GM23338 (cell line): ENCODE data around the gene TLE1. TPM values are rescaled to one million over a fixed set of nuclear protein-coding genes. Genes with fewer than 3 reads are reported as not detected.

Source experiments
- ATAC-seq: fragments of 200-7000 bp; cut with Tn5 transposase; 3 replicates; pipeline ENCODE4 v1.9.1; 2020
- DNase-seq: peaks from one replicate; pipeline ENCODE4 v3.0.0-alpha.2; 2015; ENCODE audit warnings: low spot score
- H2AFZ ChIP-seq: fragments of 200-600 bp; sonication (generic); 2 replicates; pipeline ENCODE4 v1.8.0; 2016; ENCODE audit warnings: antibody characterized with exemption, mild to moderate bottlenecking, moderate library complexity
- H3F3A ChIP-seq: fragments of 200-600 bp; sonication (generic); replicated peaks from 2 replicates; pipeline ENCODE4 v1.8.0; 2017; ENCODE audit warnings: antibody characterized with exemption, mixed run types, low read depth
- H3K27ac ChIP-seq: fragments of 200-600 bp; sonication (generic); 2 replicates; pipeline ENCODE4 v1.6.1; 2016; ENCODE audit warnings: low read depth
- H3K27me3 ChIP-seq: fragments of 200-600 bp; sonication (generic); 2 replicates; pipeline ENCODE4 v1.8.0; 2016; ENCODE audit warnings: mild to moderate bottlenecking, mixed run types, moderate library complexity; ENCODE audit not compliant: insufficient read depth
- H3K36me3 ChIP-seq: fragments of 200-600 bp; sonication (generic); 2 replicates; pipeline ENCODE4 v1.8.0; 2016; ENCODE audit warnings: mild to moderate bottlenecking; ENCODE audit not compliant: insufficient read depth
- H3K4me1 ChIP-seq: fragments of 200-600 bp; sonication (generic); 2 replicates; pipeline ENCODE4 v1.8.0; 2016; ENCODE audit warnings: mild to moderate bottlenecking, moderate library complexity; ENCODE audit not compliant: insufficient read depth
- H3K4me2 ChIP-seq: fragments of 200-600 bp; sonication (generic); 2 replicates; pipeline ENCODE4 v1.7.1; 2017; ENCODE audit warnings: mixed run types
- H3K4me3 ChIP-seq: fragments of 200-600 bp; sonication (generic); 2 replicates; pipeline ENCODE4 v1.6.1; 2016; ENCODE audit warnings: mixed run types
- H3K79me2 ChIP-seq: fragments of 200-600 bp; sonication (generic); replicated peaks from 2 replicates; pipeline ENCODE4 v1.8.0; 2017; ENCODE audit warnings: mild to moderate bottlenecking; ENCODE audit not compliant: insufficient read depth
- H3K9me2 ChIP-seq: fragments of 200-600 bp; sonication (generic); 2 replicates; pipeline ENCODE4 v1.8.0; 2017; ENCODE audit not compliant: insufficient read depth
- H4K20me1 ChIP-seq: fragments of 200-600 bp; sonication (generic); replicated peaks from 2 replicates; pipeline ENCODE4 v1.8.0; 2017; ENCODE audit warnings: mild to moderate bottlenecking; ENCODE audit not compliant: insufficient read depth
- H3K27ac Mint-ChIP-seq: 2 replicates; pipeline ENCODE4 v1.8.0; 2020; ENCODE audit warnings: inconsistent platforms, mild to moderate bottlenecking, moderate library complexity, mixed read lengths
- H3K27me3 Mint-ChIP-seq: 3 replicates; pipeline ENCODE4 v1.8.0; 2022; ENCODE audit warnings: low read depth, mild to moderate bottlenecking, moderate library complexity, mixed read lengths, inconsistent platforms; ENCODE audit not compliant: insufficient read depth, poor library complexity
- H3K36me3 Mint-ChIP-seq: 3 replicates; pipeline ENCODE4 v1.8.0; 2021; ENCODE audit warnings: low read depth, mild to moderate bottlenecking, inconsistent platforms, moderate library complexity, mixed read lengths
- H3K4me1 Mint-ChIP-seq: 3 replicates; pipeline ENCODE4 v1.8.0; 2020; ENCODE audit warnings: mild to moderate bottlenecking, inconsistent platforms, mixed read lengths
- H3K4me3 Mint-ChIP-seq: 3 replicates; pipeline ENCODE4 v1.8.0; 2021; ENCODE audit warnings: moderate library complexity, mild to moderate bottlenecking, inconsistent platforms, mixed read lengths
- H3K9me3 Mint-ChIP-seq: 3 replicates; pipeline ENCODE4 v1.8.0; 2020; ENCODE audit warnings: moderate library complexity, mild to moderate bottlenecking, inconsistent platforms, mixed read lengths
- CREB1 ChIP-seq: fragments of 250-450 bp; sonication (Bioruptor Pico); IDR thresholded peaks from 2 replicates; pipeline ENCODE4 v1.5.0; 2020; ENCODE audit warnings: low read depth, mild to moderate bottlenecking, moderate library complexity
- CTCF ChIP-seq, 2 experiments: fragments of 200-600 bp in 1 of 2; sonication (generic) in 1 of 2; conservative IDR thresholded peaks; 2 replicates each; pipeline versions ENCODE4 v1.5.1 to v1.6.1; 2016 to 2017; ENCODE audit warnings: antibody characterized with exemption in 2 of 2, low read depth in 2 of 2, mild to moderate bottlenecking in 2 of 2, moderate library complexity in 1 of 2
- ETS1 ChIP-seq: IDR thresholded peaks from 2 replicates; pipeline ENCODE4 v1.6.1; 2016; ENCODE audit warnings: antibody characterized with exemption
- EZH2 ChIP-seq: fragments of 200-600 bp; sonication (generic); IDR thresholded peaks from one replicate; pipeline ENCODE4 v1.8.0; 2017; ENCODE audit warnings: antibody characterized with exemption, mild to moderate bottlenecking, low read depth; ENCODE audit not compliant: unreplicated experiment
- EZH2phosphoT487 ChIP-seq: fragments of 200-600 bp; sonication (generic); IDR thresholded peaks from one replicate; pipeline ENCODE4 v1.8.1; 2018; ENCODE audit warnings: antibody characterized with exemption; ENCODE audit not compliant: unreplicated experiment
- JUNB ChIP-seq: IDR thresholded peaks from one replicate; pipeline ENCODE4 v1.6.1; 2016; ENCODE audit warnings: antibody characterized with exemption; ENCODE audit not compliant: unreplicated experiment
- NANOG ChIP-seq: IDR thresholded peaks from 2 replicates; pipeline ENCODE4 v1.6.1; 2016; ENCODE audit warnings: antibody characterized with exemption, borderline replicate concordance
- POLR2AphosphoS5 ChIP-seq: IDR thresholded peaks from 2 replicates; pipeline ENCODE4 v1.6.1; 2016; ENCODE audit warnings: antibody characterized with exemption, low read depth
- REST ChIP-seq: IDR thresholded peaks from one replicate; pipeline ENCODE4 v1.6.1; 2018; ENCODE audit warnings: antibody characterized with exemption; ENCODE audit not compliant: unreplicated experiment
- STAT1 ChIP-seq: IDR thresholded peaks from one replicate; pipeline ENCODE4 v1.6.1; 2016; ENCODE audit warnings: antibody characterized with exemption; ENCODE audit not compliant: unreplicated experiment
- ZNF114 ChIP-seq: fragments of 250-450 bp; sonication (Bioruptor Pico); IDR thresholded peaks from 2 replicates; pipeline ENCODE4 v1.5.0; 2020; ENCODE audit warnings: mild to moderate bottlenecking, moderate library complexity
- ZNF462 ChIP-seq: fragments of 250-450 bp; sonication (Bioruptor Pico); IDR thresholded peaks from 2 replicates; pipeline ENCODE4 v1.5.0; 2020; ENCODE audit warnings: mild to moderate bottlenecking, moderate library complexity
- polyA plus RNA-seq: library from polyadenylated mRNA; unstranded; fragments of >200 nt; fragmentation: Nextera tagmentation; extraction: Ambion mirVana; gene quantifications from 2 replicates; pipeline ENCODE4 v1.2.1, GENCODE V29; 2016
- total RNA-seq: library from RNA; depleted of rRNA; stranded (reverse); fragments of >200 nt; shearing (Covaris generic); gene quantifications from 2 replicates; pipeline ENCODE4 v1.2.3, GENCODE V29; 2014

The TLE1 gene
- total and polyA plus RNA-seq, 2 experiments from 2014 or later = 58.1 to 132 TPM

- TF ChIP-seq REST (no peak), POLR2AphosphoS5 (no peak), NANOG (no peak), CTCF (conservative IDR thresholded peaks at IDR 0.05; ENCODE audit: low read depth in 2 of 2) (no peak), EZH2 (no peak)
Observed at GRCh38 chr9:81590688-81591087, 98.7 kb downstream of the TLE1 start (continued).

GRCh38 chr9:81589819-81590218, 99.5 kb downstream of the TLE1 start:
- no peak overlapping the region for H2AFZ ChIP-seq
- no peak overlapping the region for H3K4me3 ChIP-seq
- ATAC-seq (no peak), DNase-seq (no peak)
- Mint-ChIP-seq H3K27ac (no peak overlapping the region), H3K9me3 (no peaks in the 10 kb centered on the region), H3K27me3 (peaks cover 5% of the 10 kb centered on the region), H3K4me1 (peaks cover 33% of the 10 kb centered on the region), H3K4me3 (no peak overlapping the region), H3K36me3 (peaks cover 100% of the 10 kb centered on the region)
- H3F3A ChIP-seq = no peaks in the 10 kb centered on the region
- H3K4me1 ChIP-seq = peaks cover 21% of the 10 kb centered on the region
- peak overlapping the region; percentile 66; the same call in 1 of the 2 replicates for H3K27ac ChIP-seq
- H3K79me2 ChIP-seq = peaks cover 16% of the 10 kb centered on the region
- H4K20me1 ChIP-seq = no peaks in the 10 kb centered on the region
- peaks cover 5% of the 10 kb centered on the region; the same call in 1 of the 2 replicates for H3K9me2 ChIP-seq
- no peak overlapping the region for H3K4me2 ChIP-seq
- no peaks in the 10 kb centered on the region for H3K27me3 ChIP-seq
- peaks cover 45% of the 10 kb centered on the region for H3K36me3 ChIP-seq
- TF ChIP-seq STAT1 (no peak), EZH2 (no peak), JUNB (no peak), ZNF462 (no peak), ETS1 (no peak), POLR2AphosphoS5 (no peak), NANOG (no peak), CREB1 (CRISPR knock-in tag) (no peak), EZH2phosphoT487 (no peak), ZNF114 (no peak)
